MV-4-11 (cell line): ENCODE data around the gene RARRES1.
A peak's percentile ranks its signal among the peaks of the same experiment; 100 is the strongest.

Experiments used
- DNase-seq: peaks from one replicate; lab custom pipeline; 2025; lab: John Stamatoyannopoulos, UW

RARRES1 gene

GRCh38 chr3:158765518-158766205 lies 33.4 kb upstream of the RARRES1 start:
- DNase-seq: no peak

- no peak for DNase-seq
Observed at GRCh38 chr3:158763421-158763820, 31.2 kb upstream of the RARRES1 start.

GRCh38 chr3:158762701-158763100 lies 30.4 kb upstream of the RARRES1 start:
- no peak for DNase-seq

GRCh38 chr3:158761350-158761749 lies 29.1 kb upstream of the RARRES1 start:
- DNase-seq: no peak

- DNase-seq: no peak
Observed at GRCh38 chr3:158755421-158755820, 23.2 kb upstream of the RARRES1 start.

- no peak for DNase-seq
Observed at GRCh38 chr3:158753854-158754253, 21.6 kb upstream of the RARRES1 start.

GRCh38 chr3:158751316-158751715 lies 19.1 kb upstream of the RARRES1 start:
- no peak for DNase-seq

GRCh38 chr3:158750016-158750415 lies 17.8 kb upstream of the RARRES1 start:
- no peak for DNase-seq

- DNase-seq: no peak
Observed at GRCh38 chr3:158749526-158749925, 17.3 kb upstream of the RARRES1 start.

- peak; percentile 59 for DNase-seq
Observed at GRCh38 chr3:158748237-158748828, 16.1 kb upstream of the RARRES1 start.

- no peak for DNase-seq
Observed at GRCh38 chr3:158747417-158747816, 15.2 kb upstream of the RARRES1 start.

GRCh38 chr3:158745551-158745950 lies 13.3 kb upstream of the RARRES1 start:
- no peak for DNase-seq

- DNase-seq: no peak
Observed at GRCh38 chr3:158744567-158745288, 12.5 kb upstream of the RARRES1 start.

- no peak for DNase-seq
Observed at GRCh38 chr3:158743664-158744566, 11.7 kb upstream of the RARRES1 start.

- DNase-seq: no peak
Observed at GRCh38 chr3:158742871-158743663, 10.8 kb upstream of the RARRES1 start.

GRCh38 chr3:158739661-158740060 lies 7.4 kb upstream of the RARRES1 start:
- no peak for DNase-seq

GRCh38 chr3:158739078-158739477 lies 6.8 kb upstream of the RARRES1 start:
- peak; percentile 3 for DNase-seq

GRCh38 chr3:158738653-158739052 lies 6.4 kb upstream of the RARRES1 start:
- DNase-seq: no peak

- DNase-seq: no peak
Observed at GRCh38 chr3:158737976-158738615, 5.8 kb upstream of the RARRES1 start.

- DNase-seq: no peak
Observed at GRCh38 chr3:158737410-158737809, 5.2 kb upstream of the RARRES1 start.
